MM.1S (cell line): ENCODE measurements around the gene SLC17A7.

Experiments used
- DNase-seq: peaks from one replicate; pipeline ENCODE4 v3.0.0-alpha.2; 2015
- H2AFZ ChIP-seq: fragments of 300-600 bp; sonication (generic); 2 replicates; pipeline ENCODE4 v1.6.0; 2016; ENCODE audit warnings: antibody characterized with exemption, low read length
- H3F3A ChIP-seq: fragments of 300-600 bp; sonication (generic); 2 replicates; pipeline ENCODE4 v1.6.1; 2016; ENCODE audit warnings: mild to moderate bottlenecking, antibody characterized with exemption, low read length, moderate library complexity, mixed read lengths; ENCODE audit not compliant: insufficient read depth
- H3K27ac ChIP-seq: fragments of 300-600 bp; sonication (generic); 2 replicates; pipeline ENCODE4 v1.5.1; 2016; ENCODE audit warnings: mild to moderate bottlenecking, low read length
- H3K27me3 ChIP-seq: fragments of 300-600 bp; sonication (generic); replicated peaks from 2 replicates; pipeline ENCODE4 v1.6.0; 2016; ENCODE audit warnings: low read length; ENCODE audit not compliant: insufficient read depth
- H3K36me3 ChIP-seq: fragments of 300-600 bp; sonication (generic); replicated peaks from 2 replicates; pipeline ENCODE4 v1.6.1; 2016; ENCODE audit warnings: mild to moderate bottlenecking, low read length, mixed read lengths; ENCODE audit not compliant: insufficient read depth
- H3K4me1 ChIP-seq: fragments of 300-600 bp; sonication (generic); 2 replicates; pipeline ENCODE4 v1.6.1; 2016; ENCODE audit warnings: low read length, mixed read lengths
- H3K4me2 ChIP-seq: fragments of 300-600 bp; sonication (generic); 2 replicates; pipeline ENCODE4 v1.6.0; 2016; ENCODE audit warnings: low read depth, low read length
- H3K4me3 ChIP-seq: fragments of 300-600 bp; sonication (generic); 2 replicates; pipeline ENCODE4 v1.5.1; 2016; ENCODE audit warnings: low read length, mixed read lengths
- H3K79me2 ChIP-seq: fragments of 300-600 bp; sonication (generic); 2 replicates; pipeline ENCODE4 v1.6.1; 2016; ENCODE audit warnings: mixed run types, low read length, mixed read lengths
- H3K9ac ChIP-seq: fragments of 300-600 bp; sonication (generic); 2 replicates; pipeline ENCODE4 v1.6.1; 2016; ENCODE audit warnings: low read length, mixed read lengths
- H3K9me2 ChIP-seq: fragments of 300-600 bp; sonication (generic); replicated peaks from 2 replicates; pipeline ENCODE4 v1.6.1; 2016; ENCODE audit warnings: mild to moderate bottlenecking, low read length, mixed read lengths; ENCODE audit not compliant: insufficient read depth
- H3K9me3 ChIP-seq: fragments of 300-600 bp; sonication (generic); replicated peaks from 2 replicates; pipeline ENCODE4 v1.6.1; 2016; ENCODE audit warnings: mild to moderate bottlenecking, low read length, mixed read lengths; ENCODE audit not compliant: insufficient read depth
- H4K20me1 ChIP-seq: fragments of 300-600 bp; sonication (generic); 2 replicates; pipeline ENCODE4 v1.6.1; 2016; ENCODE audit warnings: mild to moderate bottlenecking, low read length, moderate library complexity, mixed read lengths; ENCODE audit not compliant: insufficient read depth
- EZH2 ChIP-seq: fragments of 300-600 bp; sonication (generic); optimal IDR thresholded peaks from 2 replicates; pipeline ENCODE3; 2017; ENCODE audit warnings: low read depth, mild to moderate bottlenecking, antibody characterized with exemption, low read length, mixed read lengths
- EZH2phosphoT487 ChIP-seq: fragments of 300-600 bp; sonication (generic); IDR thresholded peaks from 2 replicates; pipeline ENCODE4 v1.6.1; 2018; ENCODE audit warnings: antibody characterized with exemption, low read length
- TF ChIP-seq, protein P1 (sequence below): fragments of 300-600 bp; sonication (generic); IDR thresholded peaks from 2 replicates; pipeline ENCODE4 v1.5.1; 2016; ENCODE audit warnings: antibody characterized with exemption, low read length, mixed read lengths

Gene SLC17A7

DNA sequence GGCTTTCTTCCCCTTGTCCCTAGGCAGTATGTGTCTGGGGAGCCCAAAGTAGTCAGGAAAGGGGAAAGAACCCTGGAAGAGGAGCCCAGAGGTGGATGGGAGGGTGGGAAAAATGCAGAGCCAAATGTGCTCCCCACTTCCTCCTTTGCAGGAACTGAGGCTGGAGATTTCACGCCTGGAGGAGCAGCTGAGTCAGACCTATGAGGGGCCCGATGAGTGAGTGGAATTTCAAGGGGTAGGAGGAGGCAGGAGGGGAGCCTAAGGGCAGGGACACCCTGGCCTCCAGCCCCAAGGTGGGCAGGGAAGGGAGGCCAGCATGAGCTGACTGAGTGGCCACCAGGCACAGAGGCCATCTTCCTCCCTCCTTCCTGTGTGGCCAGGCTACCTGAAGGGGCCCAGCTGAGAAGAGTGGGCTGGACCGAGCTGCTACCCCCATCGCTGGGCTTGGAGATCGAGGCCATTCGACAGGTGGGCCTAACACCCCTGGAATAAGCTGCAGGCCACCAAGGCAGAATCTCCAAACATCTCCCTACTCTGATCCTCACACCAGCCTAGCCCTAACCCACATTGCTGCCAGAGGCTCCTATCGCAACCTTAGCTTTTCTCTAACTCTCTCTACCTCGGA, 32.4 kb downstream of the SLC17A7 start:
- Histone ChIP-seq H3K4me2 (peak overlapping the region; percentile 35; the same call in 1 of the 2 replicates), H2AFZ (peak overlapping the region; percentile 59), H3K79me2 (no peaks in the 10 kb centered on the region), H3K27me3 (peaks cover 23% of the 10 kb centered on the region), H3K9me2 (no peaks in the 10 kb centered on the region), H3K4me1 (peaks cover 8% of the 10 kb centered on the region), H4K20me1 (no peaks in the 10 kb centered on the region), H3K9ac (no peak overlapping the region), H3K9me3 (no peaks in the 10 kb centered on the region), H3F3A (no peaks in the 10 kb centered on the region), H3K4me3 (no peak overlapping the region), H3K36me3 (no peaks in the 10 kb centered on the region), H3K27ac (no peak overlapping the region)
- no peak for DNase-seq
- TF ChIP-seq, protein P1, sequence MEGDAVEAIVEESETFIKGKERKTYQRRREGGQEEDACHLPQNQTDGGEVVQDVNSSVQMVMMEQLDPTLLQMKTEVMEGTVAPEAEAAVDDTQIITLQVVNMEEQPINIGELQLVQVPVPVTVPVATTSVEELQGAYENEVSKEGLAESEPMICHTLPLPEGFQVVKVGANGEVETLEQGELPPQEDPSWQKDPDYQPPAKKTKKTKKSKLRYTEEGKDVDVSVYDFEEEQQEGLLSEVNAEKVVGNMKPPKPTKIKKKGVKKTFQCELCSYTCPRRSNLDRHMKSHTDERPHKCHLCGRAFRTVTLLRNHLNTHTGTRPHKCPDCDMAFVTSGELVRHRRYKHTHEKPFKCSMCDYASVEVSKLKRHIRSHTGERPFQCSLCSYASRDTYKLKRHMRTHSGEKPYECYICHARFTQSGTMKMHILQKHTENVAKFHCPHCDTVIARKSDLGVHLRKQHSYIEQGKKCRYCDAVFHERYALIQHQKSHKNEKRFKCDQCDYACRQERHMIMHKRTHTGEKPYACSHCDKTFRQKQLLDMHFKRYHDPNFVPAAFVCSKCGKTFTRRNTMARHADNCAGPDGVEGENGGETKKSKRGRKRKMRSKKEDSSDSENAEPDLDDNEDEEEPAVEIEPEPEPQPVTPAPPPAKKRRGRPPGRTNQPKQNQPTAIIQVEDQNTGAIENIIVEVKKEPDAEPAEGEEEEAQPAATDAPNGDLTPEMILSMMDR = no peak
- TF ChIP-seq EZH2 (no peak), EZH2phosphoT487 (no peak)

DNA sequence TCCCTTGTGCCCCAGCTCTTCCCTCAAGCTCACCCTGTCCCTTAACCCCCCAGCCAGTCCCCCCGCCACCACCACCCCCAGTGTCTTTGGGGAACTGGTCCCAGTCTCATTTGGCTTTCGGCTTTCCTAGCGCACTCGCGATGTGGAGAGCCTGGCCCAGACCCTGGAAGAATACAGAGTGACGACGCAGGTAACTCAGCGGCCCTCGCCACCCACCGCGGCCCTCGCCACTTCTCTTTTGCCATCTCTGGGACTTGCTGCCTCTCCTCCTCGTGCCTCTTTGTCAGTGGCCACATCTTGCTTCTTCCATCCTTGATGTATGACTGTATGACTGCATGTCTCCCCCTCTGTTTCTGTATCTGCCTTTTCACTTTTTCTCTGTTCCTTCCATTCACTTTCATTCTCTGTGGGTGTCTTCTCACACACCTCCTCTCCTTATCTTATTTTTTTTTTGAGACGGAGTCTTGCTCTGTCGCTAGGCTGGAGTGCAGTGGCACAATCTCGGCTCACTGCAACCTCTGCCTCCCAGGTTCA, 33.8 kb downstream of the SLC17A7 start:
- H3K4me3 ChIP-seq = no peak overlapping the region
- peaks cover 13% of the 10 kb centered on the region for H3K27me3 ChIP-seq
- H3K79me2 ChIP-seq = no peaks in the 10 kb centered on the region
- H3K9me2 ChIP-seq = no peaks in the 10 kb centered on the region
- H3K4me1 ChIP-seq = peaks cover 8% of the 10 kb centered on the region
- no peaks in the 10 kb centered on the region for H3K9me3 ChIP-seq
- H3K36me3 ChIP-seq = no peaks in the 10 kb centered on the region
- no peaks in the 10 kb centered on the region for H4K20me1 ChIP-seq
- no peak overlapping the region for H2AFZ ChIP-seq
- TF ChIP-seq EZH2phosphoT487 = no peak
- TF ChIP-seq EZH2 = no peak
- TF ChIP-seq, protein P1 = no peak
- no peak overlapping the region for H3K9ac ChIP-seq
- no peaks in the 10 kb centered on the region for H3F3A ChIP-seq
- no peak for DNase-seq
- no peak overlapping the region for H3K27ac ChIP-seq
- H3K4me2 ChIP-seq = no peak overlapping the region

DNA sequence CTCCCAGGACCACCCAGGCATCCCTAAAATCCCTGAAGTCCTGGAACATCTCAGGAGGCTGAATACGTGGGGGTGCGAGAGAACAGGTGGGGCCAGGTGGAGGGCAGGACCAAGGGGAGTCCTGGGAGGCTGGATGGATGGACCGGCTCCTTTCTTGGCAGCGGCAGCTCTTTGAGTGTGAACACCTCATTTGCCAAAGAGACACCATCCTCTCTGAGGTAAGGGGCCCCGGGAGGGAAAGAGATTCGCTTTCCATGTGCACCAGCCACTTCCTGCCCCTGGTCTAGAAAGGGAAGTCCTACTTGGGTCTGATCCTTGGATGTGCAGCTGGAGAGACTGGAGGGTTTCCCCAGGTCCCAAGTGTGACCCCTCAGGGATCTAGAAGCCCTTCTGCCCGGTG, 34.2 kb downstream of the SLC17A7 start:
- H3K79me2 ChIP-seq = no peaks in the 10 kb centered on the region
- no peaks in the 10 kb centered on the region for H3K9me3 ChIP-seq
- no peaks in the 10 kb centered on the region for H3F3A ChIP-seq
- TF ChIP-seq, protein P1 = no peak
- TF ChIP-seq EZH2phosphoT487 = no peak
- TF ChIP-seq EZH2 = no peak
- H3K27me3 ChIP-seq = peaks cover 13% of the 10 kb centered on the region
- H3K4me2 ChIP-seq = no peak overlapping the region
- H3K9me2 ChIP-seq = no peaks in the 10 kb centered on the region
- H3K4me3 ChIP-seq = no peak overlapping the region
- H3K36me3 ChIP-seq = no peaks in the 10 kb centered on the region
- H3K27ac ChIP-seq = no peak overlapping the region
- DNase-seq = no peak
- peaks cover 8% of the 10 kb centered on the region for H3K4me1 ChIP-seq
- no peak overlapping the region for H2AFZ ChIP-seq
- no peaks in the 10 kb centered on the region for H4K20me1 ChIP-seq
- H3K9ac ChIP-seq = no peak overlapping the region
